Mesenchymal stem cell (in vitro differentiated cells and primary cell): ENCODE measurements around the gene CABLES2.

Experiments used
- DNase-seq: peaks from one replicate; pipeline ENCODE4 v3.0.0-alpha.2; 2013
- H2AFZ ChIP-seq: one replicate; pipeline ENCODE4 v1.6.1; 2013; ENCODE audit warnings: low read depth, mild to moderate bottlenecking, control low read depth, inconsistent platforms, low read length, moderate library complexity
- H2AK5ac ChIP-seq: 2 replicates; pipeline ENCODE4 v1.6.1; 2013; ENCODE audit warnings: low read length, moderate library complexity, mild to moderate bottlenecking, inconsistent platforms; ENCODE audit not compliant: severe bottlenecking
- H2BK120ac ChIP-seq: one replicate; pipeline ENCODE4 v1.6.1; 2013; ENCODE audit warnings: low read depth, mild to moderate bottlenecking, inconsistent platforms, low read length, moderate library complexity
- H2BK12ac ChIP-seq, 2 experiments: one replicate each; pipeline ENCODE4 v1.6.1; 2013; ENCODE audit warnings: inconsistent platforms in 2 of 2, low read length in 2 of 2, mild to moderate bottlenecking in 2 of 2, moderate library complexity in 2 of 2, control low read depth in 1 of 2
- H2BK15ac ChIP-seq: one replicate; pipeline ENCODE4 v1.6.1; 2013; ENCODE audit warnings: mild to moderate bottlenecking, low read depth, inconsistent platforms; ENCODE audit not compliant: poor library complexity, severe bottlenecking
- H2BK5ac ChIP-seq: 2 replicates; pipeline ENCODE4 v1.6.1; 2013; ENCODE audit warnings: low read depth, mild to moderate bottlenecking, low read length, control low read depth, inconsistent platforms; ENCODE audit not compliant: poor library complexity, severe bottlenecking
- H3K14ac ChIP-seq, 2 experiments: one replicate each; pipeline ENCODE4 v1.6.1; 2013; ENCODE audit warnings: inconsistent platforms in 2 of 2, low read length in 2 of 2, control low read depth in 1 of 2, mild to moderate bottlenecking in 1 of 2, moderate library complexity in 1 of 2
- H3K18ac ChIP-seq, 2 experiments: one replicate each; pipeline ENCODE4 v1.6.1; 2013; ENCODE audit warnings: inconsistent platforms in 2 of 2, low read length in 2 of 2, control low read depth in 1 of 2, low read depth in 1 of 2, mild to moderate bottlenecking in 1 of 2
- H3K23ac ChIP-seq, 2 experiments: one replicate each; pipeline ENCODE4 v1.6.1; 2013; ENCODE audit warnings: inconsistent platforms in 2 of 2, low read length in 2 of 2, mild to moderate bottlenecking in 2 of 2, moderate library complexity in 2 of 2, control low read depth in 1 of 2
- H3K27ac ChIP-seq: 2 replicates; pipeline ENCODE4 v1.5.1; 2013; ENCODE audit warnings: mild to moderate bottlenecking, moderate library complexity, low read length, control low read depth, inconsistent platforms; ENCODE audit not compliant: poor library complexity, severe bottlenecking
- H3K27me3 ChIP-seq, 2 experiments: 2 replicates each; pipeline versions ENCODE4 v1.6.1 to v1.7.0; 2013; ENCODE audit warnings: low read length in 2 of 2, mild to moderate bottlenecking in 2 of 2, moderate library complexity in 2 of 2, control low read depth in 1 of 2, inconsistent platforms in 1 of 2; ENCODE audit not compliant: control insufficient read depth in 1 of 2, insufficient read depth in 1 of 2
- H3K36me3 ChIP-seq, 2 experiments: 2 replicates each; pipeline versions ENCODE4 v1.6.1 to v1.7.0; 2013; ENCODE audit warnings: low read length in 2 of 2, control low read depth in 1 of 2, inconsistent platforms in 1 of 2, low read depth in 1 of 2, mild to moderate bottlenecking in 1 of 2; ENCODE audit not compliant: insufficient read depth in 2 of 2, control insufficient read depth in 1 of 2
- H3K4ac ChIP-seq, 2 experiments: one replicate each; pipeline ENCODE4 v1.6.1; 2013; ENCODE audit warnings: inconsistent platforms in 2 of 2, low read length in 2 of 2, mild to moderate bottlenecking in 2 of 2, moderate library complexity in 2 of 2, control low read depth in 1 of 2, low read depth in 1 of 2
- H3K4me1 ChIP-seq: 2 replicates; pipeline ENCODE4 v1.6.1; 2013; ENCODE audit warnings: low read depth, low read length, control low read depth; ENCODE audit not compliant: control insufficient read depth, insufficient read depth
- H3K4me2 ChIP-seq: 2 replicates; pipeline ENCODE4 v1.6.1; 2013; ENCODE audit warnings: low read length, mild to moderate bottlenecking, inconsistent platforms; ENCODE audit not compliant: poor library complexity, severe bottlenecking
- H3K4me3 ChIP-seq, 2 experiments: 2 replicates each; pipeline versions ENCODE4 v1.5.1 to v1.7.0; 2013; ENCODE audit warnings: low read length in 2 of 2, mild to moderate bottlenecking in 2 of 2, control low read depth in 1 of 2, low read depth in 1 of 2; ENCODE audit not compliant: insufficient read depth in 1 of 2
- H3K79me1 ChIP-seq: replicated peaks from 2 replicates; pipeline ENCODE4 v1.6.1; 2013; ENCODE audit warnings: mild to moderate bottlenecking, control low read depth, low read length, inconsistent platforms; ENCODE audit not compliant: poor library complexity, severe bottlenecking
- H3K9ac ChIP-seq: 2 replicates; pipeline ENCODE4 v1.7.0; 2013; ENCODE audit warnings: mild to moderate bottlenecking, low read length, moderate library complexity
- H3K9me3 ChIP-seq: 2 replicates; pipeline ENCODE4 v1.7.0; 2013; ENCODE audit warnings: mild to moderate bottlenecking, low read length; ENCODE audit not compliant: control insufficient read depth
- H4K8ac ChIP-seq: one replicate; pipeline ENCODE4 v1.6.1; 2013; ENCODE audit warnings: inconsistent platforms, mild to moderate bottlenecking, low read length, moderate library complexity
- H4K91ac ChIP-seq: one replicate; pipeline ENCODE4 v1.6.1; 2013; ENCODE audit warnings: mild to moderate bottlenecking, low read length, inconsistent platforms
- WGBS: methylation state at CpG from one replicate; pipeline ENCODE4 v1.1.7; 2013; ENCODE audit warnings: mixed read lengths; 5-methylcytosine and 5-hydroxymethylcytosine counted together

CABLES2 gene

DNA sequence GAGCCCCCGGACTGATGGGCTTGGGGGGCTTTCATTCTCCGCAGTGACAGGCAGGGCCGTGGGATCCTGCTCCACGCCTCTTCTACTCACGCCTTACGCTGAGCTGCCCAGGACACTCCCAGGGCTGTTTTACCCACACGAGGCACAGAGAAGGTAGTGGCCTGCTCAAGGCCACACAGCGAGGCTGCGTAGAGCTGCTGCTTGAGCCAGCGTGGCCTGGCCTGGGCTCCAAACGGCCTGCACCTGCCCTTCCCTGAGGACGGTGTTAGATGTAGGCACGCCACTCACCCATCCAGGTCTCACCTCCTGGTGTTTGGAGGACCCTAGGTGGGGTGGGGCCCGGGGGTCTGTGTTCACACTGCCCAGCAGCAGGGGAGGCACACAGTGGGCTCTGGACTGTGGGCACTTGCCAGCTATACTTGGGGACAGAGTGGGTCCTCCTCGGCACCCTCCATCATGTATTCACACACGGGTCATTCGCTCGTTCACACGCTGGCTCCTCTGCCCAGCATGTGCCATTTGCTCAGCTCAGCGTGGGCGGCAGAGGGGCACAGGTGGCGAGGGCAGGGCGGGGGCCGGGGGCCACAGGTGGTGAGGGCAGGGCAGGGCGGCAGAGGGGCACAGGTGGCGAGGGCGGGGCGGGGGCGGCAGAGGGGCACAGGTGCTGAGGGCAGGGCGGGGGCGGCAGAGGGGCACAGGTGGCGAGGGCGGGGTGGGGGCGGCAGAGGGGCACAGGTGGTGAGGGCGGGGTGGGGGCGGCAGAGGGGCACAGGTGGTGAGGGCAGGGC is 38.7 kb upstream of the CABLES2 start:
- Histone ChIP-seq H3K23ac (no peak overlapping the region), H3K36me3 (no peaks in the 10 kb centered on the region), H4K91ac (no peak overlapping the region), H2BK15ac (no peak overlapping the region), H3K18ac (no peak overlapping the region), H2BK5ac (no peak overlapping the region), H3K4me3 (no peak overlapping the region), H2BK120ac (no peak overlapping the region), H3K27me3 (peaks cover 38 to 83% of the 10 kb centered on the region in 2 experiments), H4K8ac (no peak overlapping the region), H3K4me2 (no peak overlapping the region), H3K9me3 (no peaks in the 10 kb centered on the region), H3K4ac (no peak overlapping the region), H3K9ac (no peak overlapping the region), H3K27ac (no peak overlapping the region), H3K4me1 (no peaks in the 10 kb centered on the region), H2AK5ac (no peak overlapping the region), H3K14ac (no peak overlapping the region), H2BK12ac (no peak overlapping the region), H2AFZ (no peak overlapping the region), H3K79me1 (no peaks in the 10 kb centered on the region)
- 83% methylated on average over 22 of the region's 36 CpGs for WGBS
- DNase-seq: no peak

GRCh38 chr20:62444286-62444685 is 37.2 kb upstream of the CABLES2 start:
- no peak overlapping the region for H3K9ac ChIP-seq
- H2BK120ac ChIP-seq: no peak overlapping the region
- H3K4me1 ChIP-seq: no peaks in the 10 kb centered on the region
- H3K18ac ChIP-seq: no peak overlapping the region
- no peak overlapping the region for H2BK12ac ChIP-seq
- no peak overlapping the region for H3K27ac ChIP-seq
- no peak overlapping the region for H4K91ac ChIP-seq
- 88% methylated on average over 6 of the region's 6 CpGs for WGBS
- H2BK5ac ChIP-seq: no peak overlapping the region
- no peak overlapping the region for H2AFZ ChIP-seq
- H3K4me3 ChIP-seq: no peak overlapping the region
- peaks cover 47 to 88% of the 10 kb centered on the region in 2 experiments for H3K27me3 ChIP-seq
- H3K9me3 ChIP-seq: no peaks in the 10 kb centered on the region
- no peak overlapping the region for H4K8ac ChIP-seq
- H3K36me3 ChIP-seq: no peaks in the 10 kb centered on the region
- no peak overlapping the region for H2BK15ac ChIP-seq
- H3K4me2 ChIP-seq: no peak overlapping the region
- no peak overlapping the region for H3K4ac ChIP-seq
- no peak overlapping the region for H3K23ac ChIP-seq
- no peak for DNase-seq
- no peak overlapping the region for H2AK5ac ChIP-seq
- H3K14ac ChIP-seq: no peak overlapping the region
- H3K79me1 ChIP-seq: no peaks in the 10 kb centered on the region

GRCh38 chr20:62441987-62442539 is 35.0 kb upstream of the CABLES2 start:
- no peak for DNase-seq
- Histone ChIP-seq H3K9me3 (no peaks in the 10 kb centered on the region), H3K18ac (no peak overlapping the region), H4K8ac (no peak overlapping the region), H3K14ac (no peak overlapping the region), H3K79me1 (no peaks in the 10 kb centered on the region), H3K4me2 (no peak overlapping the region), H3K23ac (no peak overlapping the region), H3K36me3 (no peaks in the 10 kb centered on the region), H2AK5ac (no peak overlapping the region), H2BK120ac (no peak overlapping the region), H2BK15ac (no peak overlapping the region), H3K27me3 (peaks cover 50 to 84% of the 10 kb centered on the region in 2 experiments), H2BK5ac (no peak overlapping the region), H3K4ac (no peak overlapping the region), H3K27ac (no peak overlapping the region), H3K9ac (no peak overlapping the region), H2AFZ (no peak overlapping the region), H4K91ac (no peak overlapping the region), H2BK12ac (no peak overlapping the region), H3K4me3 (no peak overlapping the region), H3K4me1 (no peaks in the 10 kb centered on the region)
- 85% methylated on average over 16 of the region's 16 CpGs for WGBS

GRCh38 chr20:62439218-62439617 is 32.1 kb upstream of the CABLES2 start:
- Histone ChIP-seq H4K8ac (no peak overlapping the region), H2AK5ac (no peak overlapping the region), H3K9me3 (peaks cover 4% of the 10 kb centered on the region), H3K14ac (no peak overlapping the region), H3K36me3 (no peaks in the 10 kb centered on the region), H2BK12ac (no peak overlapping the region), H3K9ac (no peak overlapping the region), H2AFZ (no peak overlapping the region), H4K91ac (no peak overlapping the region), H3K79me1 (no peaks in the 10 kb centered on the region), H3K27ac (no peak overlapping the region), H3K4me2 (no peak overlapping the region), H3K4me3 (no peak overlapping the region), H3K4me1 (no peaks in the 10 kb centered on the region), H3K27me3 (peaks cover 64 to 91% of the 10 kb centered on the region in 2 experiments), H2BK5ac (no peak overlapping the region), H3K18ac (no peak overlapping the region), H2BK120ac (no peak overlapping the region), H3K4ac (no peak overlapping the region), H3K23ac (no peak overlapping the region), H2BK15ac (no peak overlapping the region)
- DNase-seq: no peak
- WGBS: 75% methylated on average over 5 of the region's 5 CpGs
